Calu3 (cell line): Measurements from ENCODE around the gene PGAP6. TPM values are rescaled to one million over a fixed set of nuclear protein-coding genes. Genes with fewer than 3 reads are reported as not detected.
A peak's percentile ranks its signal among the peaks of the same experiment; 100 is the strongest.

Source experiments
- BruUV-seq: library from RNA; stranded (reverse); fragments of 400-500 nt; replicated peaks from 2 replicates; lab custom pipeline; 2021; lab: Mats Ljungman, UMichigan
- CTCF ChIA-PET: fragments of 300-600 bp; sonication (Branson Sonifier 250); formaldehyde crosslinking; loops from one replicate; lab custom pipeline; 2022; ENCODE audit warnings: antibody characterized with exemption; lab: Charles Lee
- DNase-seq: peaks from one replicate; pipeline ENCODE4 v3.0.0; 2022
- H3K27ac Mint-ChIP-seq: one replicate; pipeline ENCODE4 v1.8.0; 2022; ENCODE audit warnings: mixed read lengths; ENCODE audit not compliant: unreplicated experiment
- H3K27me3 Mint-ChIP-seq: one replicate; pipeline ENCODE4 v1.8.0; 2022; ENCODE audit warnings: mixed read lengths; ENCODE audit not compliant: unreplicated experiment
- H3K36me3 Mint-ChIP-seq: one replicate; pipeline ENCODE4 v1.8.0; 2022; ENCODE audit warnings: mild to moderate bottlenecking, moderate library complexity, mixed read lengths; ENCODE audit not compliant: insufficient read depth, unreplicated experiment
- H3K4me1 Mint-ChIP-seq: one replicate; pipeline ENCODE4 v1.8.0; 2022; ENCODE audit warnings: mild to moderate bottlenecking, low read depth, mixed read lengths; ENCODE audit not compliant: unreplicated experiment
- H3K4me3 Mint-ChIP-seq: one replicate; pipeline ENCODE4 v1.8.0; 2022; ENCODE audit warnings: mild to moderate bottlenecking, low read depth, moderate library complexity, mixed read lengths; ENCODE audit not compliant: unreplicated experiment
- H3K9me3 Mint-ChIP-seq: one replicate; pipeline ENCODE4 v1.8.0; 2022; ENCODE audit warnings: low read depth, mixed read lengths; ENCODE audit not compliant: unreplicated experiment
- CTCF ChIP-seq: fragments of 200-600 bp; IDR thresholded peaks from one replicate; pipeline ENCODE4 v1.8.0; 2022; ENCODE audit warnings: antibody characterized with exemption; ENCODE audit not compliant: unreplicated experiment
- intact Hi-C: fragments of 100-400 bp; cut with micrococcal nuclease; formaldehyde crosslinking; loops from one replicate; pipeline ENCODE4 v1.10.0; 2022; ENCODE audit not compliant: unreplicated experiment
- total RNA-seq: library from RNA; stranded (reverse); gene quantifications from 2 replicates; pipeline ENCODE4 v1.2.3, GENCODE V29; 2022

PGAP6 gene
- total RNA-seq, 1 experiment from 2014 or later = 70.0 TPM

DNA sequence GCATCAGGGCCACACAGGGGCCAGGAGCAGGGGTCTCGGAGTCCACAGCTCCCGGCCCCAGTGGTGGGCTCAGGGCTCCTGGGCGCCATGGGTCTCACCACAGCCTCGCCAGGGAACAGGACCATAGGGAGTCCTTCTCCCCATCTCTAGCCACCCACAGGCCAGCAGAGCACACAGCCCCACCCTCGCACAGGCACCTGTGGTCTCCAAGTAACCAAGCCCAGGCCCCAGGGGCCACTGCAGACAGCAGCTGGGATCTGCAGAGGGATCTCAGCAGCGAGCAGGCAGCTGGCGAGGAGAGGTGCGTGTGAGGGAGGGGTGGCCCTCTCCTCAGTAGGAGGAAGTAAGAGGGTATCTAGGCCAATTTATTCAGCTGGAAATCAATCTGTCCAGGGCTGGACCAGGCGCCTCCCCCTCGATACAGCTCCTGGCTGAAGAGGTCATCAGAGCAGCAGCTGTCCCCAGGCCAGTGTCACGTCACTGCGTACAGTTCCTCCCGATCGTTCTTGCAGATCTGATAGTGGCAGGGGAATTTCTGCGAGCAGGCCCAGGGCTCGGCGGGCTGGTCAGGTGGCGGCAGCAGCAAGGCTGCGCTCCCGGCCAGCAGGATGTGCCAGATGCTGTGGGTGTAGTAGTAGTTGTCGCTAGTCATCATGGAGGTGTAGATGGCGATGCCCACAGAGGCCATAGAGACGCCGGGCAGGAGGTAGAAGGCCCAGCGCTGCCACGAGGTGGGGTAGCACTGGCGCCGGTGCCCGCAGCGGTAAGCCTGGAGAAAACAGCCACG lies 10.1 kb downstream of the PGAP6 start:
- no peak overlapping the region for H3K27ac Mint-ChIP-seq
- no peak for TF ChIP-seq CTCF
- no peak overlapping the region for H3K4me3 Mint-ChIP-seq
- no peak for DNase-seq
- BruUV-seq = no TSS peak
- intact Hi-C loops = no loop called here
- no peaks in the 10 kb centered on the region for H3K4me1 Mint-ChIP-seq
- CTCF ChIA-PET = interaction anchor here (1.0 to 1.8 kb wide), 2 partner anchors 8 to 275 kb away, joined by 6 to 8 read pairs; no protein-coding TSS in a partner anchor
- no peaks in the 10 kb centered on the region for H3K9me3 Mint-ChIP-seq
- peaks cover 58% of the 10 kb centered on the region for H3K36me3 Mint-ChIP-seq
- no peaks in the 10 kb centered on the region for H3K27me3 Mint-ChIP-seq

DNA sequence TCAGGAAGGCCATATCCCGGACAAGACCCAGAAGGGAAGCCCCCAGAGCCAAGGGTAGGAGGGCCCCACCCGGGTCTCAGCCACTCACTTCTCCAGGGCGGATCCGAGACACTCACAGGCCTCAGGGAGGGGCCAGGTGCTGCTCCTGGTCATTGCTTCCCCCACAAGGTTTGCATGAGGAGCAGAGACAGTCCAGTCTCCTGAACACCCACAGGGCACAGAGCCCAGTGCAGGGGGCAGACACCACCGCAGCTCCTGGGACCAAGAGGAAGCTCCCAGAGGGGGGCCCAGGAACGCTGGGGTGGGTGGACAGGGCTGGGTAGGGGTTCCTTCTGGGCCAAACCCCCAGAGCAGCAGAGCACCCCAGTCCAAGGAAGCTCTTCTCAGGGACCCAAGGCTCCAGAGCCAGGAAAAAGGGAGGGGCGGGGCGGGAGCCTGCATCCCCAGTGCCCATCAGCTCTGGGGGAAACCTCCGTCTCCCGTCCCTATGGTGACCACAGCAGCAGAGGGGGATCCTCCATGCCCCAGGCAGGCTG lies 10.7 kb downstream of the PGAP6 start:
- H3K27ac Mint-ChIP-seq = no peak overlapping the region
- no peaks in the 10 kb centered on the region for H3K4me1 Mint-ChIP-seq
- no peak for TF ChIP-seq CTCF
- CTCF ChIA-PET = interaction anchor here (0.6 to 1.8 kb wide), 6 partner anchors 9 to 1661 kb away, joined by 3 to 8 read pairs (median 5); partner anchors contain the start of gene PGAP6
- no peaks in the 10 kb centered on the region for H3K27me3 Mint-ChIP-seq
- peak overlapping the region; percentile 72 for H3K4me3 Mint-ChIP-seq
- no peaks in the 10 kb centered on the region for H3K9me3 Mint-ChIP-seq
- H3K36me3 Mint-ChIP-seq = peaks cover 58% of the 10 kb centered on the region
- no peak for DNase-seq
- no TSS peak for BruUV-seq
- intact Hi-C loops = no loop called here

DNA sequence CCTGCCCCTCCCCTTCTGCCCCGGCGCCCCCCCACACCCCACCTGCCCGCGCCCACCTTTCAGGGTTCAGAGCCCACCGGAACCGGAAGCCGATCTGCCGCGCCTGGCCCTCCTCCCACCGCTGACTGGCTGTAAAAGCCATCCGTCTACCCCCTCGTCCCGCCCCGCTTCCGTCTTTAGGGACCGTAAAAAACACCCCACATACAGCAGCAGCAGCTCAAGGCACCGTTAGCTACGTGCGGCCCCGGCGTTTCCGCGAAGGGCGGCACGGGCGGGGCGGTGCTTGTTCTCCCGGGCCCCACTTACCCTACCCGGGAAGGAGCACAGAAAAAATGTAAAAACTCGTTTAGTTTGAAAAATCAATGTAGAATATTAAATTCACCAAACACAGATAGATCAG lies 11.3 kb downstream of the PGAP6 start, which contains the start of gene MRPL28:
MRPL28 (minus strand) TSS at position 96 of the 400 bp plus-strand sequence. CDS start 320 bp downstream, outside the sequence.
- CTCF ChIA-PET = interaction anchor here (0.6 to 1.8 kb wide), 6 partner anchors 8 to 1661 kb away, joined by 3 to 8 read pairs (median 5); partner anchors contain the start of gene PGAP6
- BruUV-seq = no TSS peak
- intact Hi-C loops = no loop called here
- DNase-seq = peak; percentile 96
- Mint-ChIP-seq H3K36me3 (peaks cover 58% of the 10 kb centered on the region), H3K27me3 (no peaks in the 10 kb centered on the region), H3K4me1 (no peaks in the 10 kb centered on the region), H3K27ac (peak within 1 kb of the TSS; percentile 85), H3K9me3 (no peaks in the 10 kb centered on the region), H3K4me3 (peak within 1 kb of the TSS; percentile 72)
- no peak for TF ChIP-seq CTCF

- no peak for DNase-seq
- intact Hi-C loops = no loop called here
- no peaks in the 10 kb centered on the region for H3K9me3 Mint-ChIP-seq
- peaks cover 58% of the 10 kb centered on the region for H3K36me3 Mint-ChIP-seq
- no TSS peak for BruUV-seq
- H3K27ac Mint-ChIP-seq = peak overlapping the region; percentile 85
- CTCF ChIA-PET = interaction anchor here (1.2 to 1.8 kb wide), 4 partner anchors 8 to 273 kb away, joined by 3 to 8 read pairs (median 5); partner anchors contain the start of gene PGAP6
- TF ChIP-seq CTCF = no peak
- peak overlapping the region; percentile 72 for H3K4me3 Mint-ChIP-seq
- no peaks in the 10 kb centered on the region for H3K27me3 Mint-ChIP-seq
- H3K4me1 Mint-ChIP-seq = no peaks in the 10 kb centered on the region
Measured at GRCh38 chr16:369866-370436, 11.8 kb downstream of the PGAP6 start.
